Stimulated activated naive CD8-positive, alpha-beta T cell treated with anti-CD3 and anti-CD28 coated beads, Interleukin-15, amount 100 ng/mL, for 72 hours (primary cell): ENCODE measurements around the gene SPTBN2.

Experiments
- ATAC-seq: fragments of 150-1000 bp; cut with Tn5 transposase; 2 replicates; pipeline ENCODE4 v1.10.0; 2021; ENCODE audit warnings: mild to moderate bottlenecking, moderate library complexity
- DNase-seq, 2 donors: peaks; one replicate each; pipeline ENCODE4 v3.0.0; 2021 to 2022
- H3K27ac Mint-ChIP-seq, 2 donors: one replicate each; pipeline ENCODE4 v1.8.0; 2022; ENCODE audit warnings: mild to moderate bottlenecking in 2 of 2, mixed read lengths in 2 of 2, moderate library complexity in 2 of 2
- H3K27me3 Mint-ChIP-seq: one replicate; pipeline ENCODE4 v1.8.0; 2022; ENCODE audit warnings: mixed read lengths
- H3K4me1 Mint-ChIP-seq: one replicate; pipeline ENCODE4 v1.8.0; 2022; ENCODE audit warnings: mild to moderate bottlenecking, mixed read lengths
- H3K4me3 Mint-ChIP-seq, 2 donors: one replicate each; pipeline ENCODE4 v1.8.0; 2022; ENCODE audit warnings: mild to moderate bottlenecking in 2 of 2, mixed read lengths in 2 of 2, moderate library complexity in 1 of 2
- H3K9me3 Mint-ChIP-seq, 2 donors: one replicate each; pipeline ENCODE4 v1.8.0; 2022; ENCODE audit warnings: mixed read lengths in 2 of 2

The SPTBN2 gene

GRCh38 chr11:66697988-66698387 lies 31.0 kb downstream of the SPTBN2 start:
- no peak for ATAC-seq
- no peak overlapping the region for H3K4me3 Mint-ChIP-seq
- no peak overlapping the region for H3K27ac Mint-ChIP-seq
- DNase-seq, result no peak
- peaks cover 8% of the 10 kb centered on the region for H3K4me1 Mint-ChIP-seq
- no peaks in the 10 kb centered on the region for H3K9me3 Mint-ChIP-seq
- no peaks in the 10 kb centered on the region for H3K27me3 Mint-ChIP-seq

- no peaks in the 10 kb centered on the region for H3K9me3 Mint-ChIP-seq
Observed at GRCh38 chr11:66696146-66696545, 32.9 kb downstream of the SPTBN2 start.

GRCh38 chr11:66694732-66695207 lies 34.2 kb downstream of the SPTBN2 start:
- peak; percentile 94 for ATAC-seq

More at GRCh38 chr11:66696146-66696545, 32.9 kb downstream of the SPTBN2 start:
- Mint-ChIP-seq H3K27me3 (no peaks in the 10 kb centered on the region), H3K4me1 (peaks cover 8% of the 10 kb centered on the region), H3K4me3 (no peak overlapping the region), H3K27ac (no peak overlapping the region)
- DNase-seq, result no peak
- no peak for ATAC-seq

GRCh38 chr11:66694056-66694410 lies 35.0 kb downstream of the SPTBN2 start:
- H3K9me3 Mint-ChIP-seq, result no peaks in the 10 kb centered on the region
- peaks cover 8% of the 10 kb centered on the region for H3K4me1 Mint-ChIP-seq
- DNase-seq (no peak), ATAC-seq (no peak)
- H3K4me3 Mint-ChIP-seq, result no peak overlapping the region
- no peaks in the 10 kb centered on the region for H3K27me3 Mint-ChIP-seq
- no peak overlapping the region for H3K27ac Mint-ChIP-seq

More at GRCh38 chr11:66694732-66695207, 34.2 kb downstream of the SPTBN2 start:
- Mint-ChIP-seq H3K4me3 (no peak overlapping the region), H3K4me1 (peaks cover 8% of the 10 kb centered on the region), H3K27me3 (no peaks in the 10 kb centered on the region), H3K9me3 (no peaks in the 10 kb centered on the region), H3K27ac (no peak overlapping the region)
- peak; percentile 73 to 86 for DNase-seq

- H3K4me1 Mint-ChIP-seq, result peaks cover 8% of the 10 kb centered on the region
- H3K27ac Mint-ChIP-seq, result no peak overlapping the region
- no peaks in the 10 kb centered on the region for H3K9me3 Mint-ChIP-seq
- no peaks in the 10 kb centered on the region for H3K27me3 Mint-ChIP-seq
- no peak for DNase-seq
- no peak overlapping the region for H3K4me3 Mint-ChIP-seq
- no peak for ATAC-seq
Observed at GRCh38 chr11:66693356-66694055, 35.5 kb downstream of the SPTBN2 start.

- no peak for ATAC-seq
- Mint-ChIP-seq H3K27me3 (no peaks in the 10 kb centered on the region), H3K9me3 (no peaks in the 10 kb centered on the region), H3K27ac (peak overlapping the region in 1 of 2 donors; percentile 5), H3K4me1 (peaks cover 8% of the 10 kb centered on the region), H3K4me3 (no peak overlapping the region)
- no peak for DNase-seq
Observed at GRCh38 chr11:66692871-66693331, 36.1 kb downstream of the SPTBN2 start.

- H3K9me3 Mint-ChIP-seq, result no peaks in the 10 kb centered on the region
- ATAC-seq (no peak), DNase-seq (no peak)
- no peaks in the 10 kb centered on the region for H3K27me3 Mint-ChIP-seq
- H3K27ac Mint-ChIP-seq, result peak overlapping the region in 1 of 2 donors; percentile 5
- no peak overlapping the region for H3K4me3 Mint-ChIP-seq
- peaks cover 8% of the 10 kb centered on the region for H3K4me1 Mint-ChIP-seq
Observed at GRCh38 chr11:66692446-66692845, 36.6 kb downstream of the SPTBN2 start.

- Mint-ChIP-seq H3K9me3 (no peaks in the 10 kb centered on the region), H3K4me3 (no peak overlapping the region), H3K4me1 (peaks cover 8% of the 10 kb centered on the region), H3K27ac (no peak overlapping the region), H3K27me3 (no peaks in the 10 kb centered on the region)
- DNase-seq (no peak), ATAC-seq (no peak)
Observed at GRCh38 chr11:66691311-66691980, 37.6 kb downstream of the SPTBN2 start.

- DNase-seq, result no peak
- Mint-ChIP-seq H3K27ac (peak overlapping the region in 1 of 2 donors; percentile 63), H3K4me1 (peaks cover 5% of the 10 kb centered on the region), H3K4me3 (no peak overlapping the region), H3K9me3 (no peaks in the 10 kb centered on the region), H3K27me3 (no peaks in the 10 kb centered on the region)
- ATAC-seq, result no peak
Observed at GRCh38 chr11:66689661-66690590, 39.1 kb downstream of the SPTBN2 start.

- Mint-ChIP-seq H3K9me3 (no peaks in the 10 kb centered on the region), H3K27me3 (no peaks in the 10 kb centered on the region), H3K4me3 (no peak overlapping the region), H3K27ac (peak overlapping the region in 1 of 2 donors; percentile 33), H3K4me1 (no peaks in the 10 kb centered on the region)
- ATAC-seq (no peak), DNase-seq (no peak)
Observed at GRCh38 chr11:66688561-66689534, 40.2 kb downstream of the SPTBN2 start.

GRCh38 chr11:66687831-66688281 lies 41.2 kb downstream of the SPTBN2 start:
- H3K4me3 Mint-ChIP-seq, result no peak overlapping the region
- ATAC-seq (no peak), DNase-seq (no peak)
- H3K27ac Mint-ChIP-seq, result no peak overlapping the region
- no peaks in the 10 kb centered on the region for H3K9me3 Mint-ChIP-seq
- H3K27me3 Mint-ChIP-seq, result no peaks in the 10 kb centered on the region
- no peaks in the 10 kb centered on the region for H3K4me1 Mint-ChIP-seq

- no peaks in the 10 kb centered on the region for H3K27me3 Mint-ChIP-seq
- no peak for DNase-seq
- no peaks in the 10 kb centered on the region for H3K9me3 Mint-ChIP-seq
- no peak for ATAC-seq
- H3K27ac Mint-ChIP-seq, result no peak overlapping the region
- no peaks in the 10 kb centered on the region for H3K4me1 Mint-ChIP-seq
- H3K4me3 Mint-ChIP-seq, result no peak overlapping the region
Observed at GRCh38 chr11:66686801-66687750, 41.9 kb downstream of the SPTBN2 start.

GRCh38 chr11:66686100-66686785 lies 42.8 kb downstream of the SPTBN2 start:
- no peaks in the 10 kb centered on the region for H3K27me3 Mint-ChIP-seq

More at GRCh38 chr11:66686100-66686785, 42.8 kb downstream of the SPTBN2 start:
- no peak for DNase-seq
- Mint-ChIP-seq H3K9me3 (no peaks in the 10 kb centered on the region), H3K27ac (no peak overlapping the region), H3K4me3 (no peak overlapping the region), H3K4me1 (no peaks in the 10 kb centered on the region)
- no peak for ATAC-seq
